ENCODE results near the gene ACMSD.

The ACMSD gene

GRCh38 chr2:134950886-134951285, 112.5 kb downstream of the ACMSD start:
- peak in 3 of 4 experiments; percentile 2 to 42 (median 41) for DNase-seq

All from suppressor macrophage (primary cell).